GM18517 (cell line): ENCODE results near the gene ACE.

Experiments
- ATAC-seq: cut with Tn5 transposase; IDR thresholded peaks from one replicate; pipeline ENCODE4 v1.9.1; 2021; ENCODE audit warnings: mild to moderate bottlenecking, moderate library complexity; ENCODE audit not compliant: unreplicated experiment

The ACE gene

DNA sequence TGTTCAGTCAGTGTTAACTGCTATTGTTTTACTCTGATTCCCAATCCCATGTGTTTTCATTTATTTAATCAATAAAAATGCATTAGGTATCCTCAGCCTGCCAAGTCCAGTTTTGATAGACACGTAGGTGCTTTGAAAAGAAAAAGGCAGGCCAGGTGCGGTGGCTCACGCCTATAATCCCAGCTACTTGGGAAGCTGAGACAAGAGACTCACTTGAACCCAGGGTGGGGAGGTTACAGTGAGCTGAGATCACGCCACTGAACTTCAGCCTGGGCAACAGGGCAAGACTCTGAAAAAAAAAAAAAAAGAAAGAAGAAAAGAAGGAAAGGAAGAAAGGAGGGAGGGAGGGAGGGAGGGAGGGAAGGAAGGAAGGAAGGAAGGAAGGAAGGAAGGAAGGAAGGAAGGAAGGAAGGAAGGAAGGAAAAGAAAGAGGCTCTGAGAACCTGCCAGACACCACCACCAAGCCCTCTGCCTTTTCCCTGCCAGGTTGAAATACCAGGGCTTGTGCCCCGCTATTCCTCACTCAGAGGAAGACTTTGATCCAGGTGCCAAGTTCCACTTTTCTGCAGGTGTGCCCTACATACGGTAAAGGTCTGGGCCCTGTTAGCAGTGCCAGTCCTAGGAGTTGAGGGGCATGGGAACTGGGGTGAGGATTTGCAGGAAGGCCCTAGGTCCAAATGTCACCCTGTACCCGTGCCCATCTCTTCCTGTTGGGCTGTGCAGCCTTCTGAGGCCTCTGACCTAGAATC is 36.2 kb downstream of the ACE start:
- ATAC-seq = no peak

DNA sequence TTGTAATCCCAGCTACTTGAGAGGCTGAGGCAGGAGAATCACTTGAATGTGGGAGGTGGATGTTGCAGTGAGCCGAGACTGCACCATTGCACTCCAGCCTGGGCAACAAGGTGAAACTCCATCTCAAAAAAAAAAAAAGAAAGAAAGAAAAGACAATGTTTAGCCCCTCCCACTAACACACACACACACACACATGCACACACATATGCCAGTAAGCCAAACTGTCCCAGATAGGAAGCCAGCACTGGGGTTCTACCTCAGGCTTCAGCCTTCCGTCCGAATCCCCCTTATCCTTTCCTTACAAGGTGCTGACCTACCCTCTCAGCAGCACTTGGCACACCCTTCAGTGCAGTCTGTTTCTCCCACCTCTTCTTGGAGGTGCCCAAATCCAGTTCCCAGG is 37.6 kb downstream of the ACE start:
- ATAC-seq = no peak

DNA sequence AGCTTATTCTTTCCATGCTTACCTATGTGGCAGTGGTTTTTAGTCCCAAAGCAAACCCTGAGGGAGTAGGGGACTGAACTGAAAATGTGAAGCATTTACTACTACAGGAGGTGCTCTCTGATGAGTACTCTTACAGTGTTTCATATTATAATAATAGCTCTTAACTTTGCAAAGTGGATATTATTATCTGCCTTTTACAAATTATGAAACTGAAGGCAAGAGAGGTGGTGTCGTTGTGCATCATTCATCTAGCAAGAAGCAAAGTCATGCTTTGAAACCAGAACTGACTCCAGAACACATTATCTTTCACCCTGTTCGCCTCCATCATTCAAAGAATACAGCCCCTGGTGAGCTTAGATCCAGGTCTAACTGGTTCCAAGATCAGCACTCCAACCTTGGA is 38.1 kb downstream of the ACE start:
- no peak for ATAC-seq

- no peak for ATAC-seq
Measured at GRCh38 chr17:63515426-63515825, 38.6 kb downstream of the ACE start.

- no peak for ATAC-seq
Measured at GRCh38 chr17:63516910-63517824, 40.3 kb downstream of the ACE start.

GRCh38 chr17:63517825-63518534 is 41.1 kb downstream of the ACE start:
- ATAC-seq = no peak

DNA sequence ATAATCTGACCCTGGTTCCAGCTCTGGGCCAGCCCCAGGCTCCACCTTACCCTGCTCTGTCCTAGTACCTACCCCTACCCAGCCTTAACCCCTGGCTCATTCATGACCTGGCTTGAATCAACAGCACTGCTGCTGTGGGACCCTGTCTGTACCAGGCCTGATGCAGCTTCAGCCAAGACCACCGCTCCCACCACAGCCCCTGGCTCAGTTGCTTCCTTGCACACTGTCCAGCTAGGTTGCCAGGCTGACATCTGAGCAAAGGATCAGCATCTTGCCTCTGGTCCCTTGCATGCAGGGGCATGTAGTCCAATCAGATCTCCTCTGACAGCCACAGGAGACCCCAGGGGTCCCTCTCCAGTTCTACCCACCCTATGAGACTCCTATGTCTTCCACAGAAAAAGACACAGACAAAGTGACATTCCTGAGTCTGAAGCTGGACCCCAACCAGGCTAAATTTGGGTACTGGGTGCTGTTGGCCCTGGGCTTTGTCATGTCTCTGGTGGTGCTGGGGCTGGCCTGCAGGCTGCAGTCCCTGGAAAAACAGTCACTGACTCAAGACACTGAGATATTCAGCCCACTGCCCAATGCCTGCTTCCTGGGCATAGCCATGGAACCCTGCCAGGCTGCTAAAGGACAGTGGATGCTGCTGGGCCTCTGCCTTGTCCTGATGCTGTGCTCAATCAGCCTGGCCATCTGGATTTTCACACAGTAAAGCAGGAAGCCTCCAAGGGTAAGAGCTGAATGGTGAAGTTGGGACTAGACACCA is 42.4 kb downstream of the ACE start:
- no peak for ATAC-seq

DNA sequence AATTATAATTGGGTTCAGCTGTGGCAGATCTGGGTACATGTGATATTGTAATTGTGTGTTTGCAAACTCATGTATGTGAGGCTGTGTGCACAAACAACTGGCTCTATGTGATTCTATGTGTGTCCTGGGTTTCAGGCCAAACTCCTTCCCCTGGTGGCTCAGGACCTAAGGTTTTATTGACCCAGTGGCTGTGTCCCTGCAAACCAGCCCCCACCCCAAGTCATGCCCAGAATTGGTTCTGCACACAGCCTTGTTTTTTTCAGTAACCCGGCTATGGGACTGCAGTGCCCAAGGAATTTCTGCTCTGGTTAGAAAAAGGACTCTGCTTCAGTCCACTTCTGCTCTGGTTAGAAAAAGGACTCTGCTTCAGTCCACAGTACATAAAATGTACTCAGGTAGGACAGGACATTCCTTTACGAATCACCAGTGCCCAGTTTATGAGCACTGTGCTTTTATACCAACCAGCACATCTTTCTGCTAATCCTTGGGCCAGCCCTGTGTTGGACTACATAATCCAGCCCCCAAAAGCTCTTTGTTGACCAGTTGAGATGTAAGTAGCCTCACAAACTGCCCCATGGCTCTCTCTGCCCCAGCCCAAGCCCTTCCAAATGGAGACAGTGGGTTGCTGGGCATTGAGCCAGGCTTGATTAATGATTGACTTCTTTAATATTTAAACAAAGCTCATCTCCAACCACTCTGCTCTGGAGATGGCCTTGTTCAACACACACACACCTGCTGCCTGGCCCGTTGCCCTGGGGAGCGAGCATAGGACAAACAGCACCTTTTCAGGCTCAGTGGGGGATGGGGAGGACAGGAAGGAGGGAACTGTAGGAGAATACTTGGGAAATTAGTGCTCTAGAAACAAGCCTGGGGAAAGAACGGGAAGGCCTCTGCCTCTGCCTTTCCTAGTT is 43.4 kb downstream of the ACE start:
- no peak for ATAC-seq

DNA sequence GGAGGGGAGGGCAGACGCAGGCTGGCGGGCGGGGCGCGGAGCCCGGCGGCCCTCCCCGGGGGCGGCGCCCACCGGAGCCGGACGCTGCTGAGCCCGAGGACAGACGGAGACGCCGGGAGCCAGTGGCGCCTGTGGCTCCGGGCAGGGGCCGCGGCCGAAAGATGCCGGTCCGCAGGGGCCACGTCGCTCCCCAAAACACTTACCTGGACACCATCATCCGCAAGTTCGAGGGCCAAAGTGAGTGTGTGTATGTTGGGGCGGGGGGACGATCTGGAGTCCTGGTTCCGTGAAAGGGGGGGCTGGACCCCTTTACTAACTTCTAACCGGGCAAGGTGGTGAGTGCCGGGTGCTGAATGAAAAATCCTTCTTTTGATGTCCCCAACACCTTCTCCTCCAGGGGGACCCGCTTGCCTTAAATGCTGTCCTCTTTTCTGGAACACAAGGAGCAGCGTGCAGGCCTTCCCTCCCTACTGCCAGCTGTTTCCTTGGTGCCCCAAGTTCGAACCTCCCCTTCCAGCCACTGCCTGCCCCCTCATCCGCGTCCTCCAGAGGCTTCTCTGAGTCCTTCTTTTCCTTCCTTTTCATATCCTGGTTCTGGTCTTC is 46.5 kb downstream of the ACE start, which contains the start of gene KCNH6:
Gene KCNH6, plus strand, starts transcription at position 106 of the 603 bp plus-strand sequence. Its CDS starts 56 bp downstream, at position 162.
- no peak for ATAC-seq

- ATAC-seq = no peak
Measured at GRCh38 chr17:63524051-63524450, 47.2 kb downstream of the ACE start.

DNA sequence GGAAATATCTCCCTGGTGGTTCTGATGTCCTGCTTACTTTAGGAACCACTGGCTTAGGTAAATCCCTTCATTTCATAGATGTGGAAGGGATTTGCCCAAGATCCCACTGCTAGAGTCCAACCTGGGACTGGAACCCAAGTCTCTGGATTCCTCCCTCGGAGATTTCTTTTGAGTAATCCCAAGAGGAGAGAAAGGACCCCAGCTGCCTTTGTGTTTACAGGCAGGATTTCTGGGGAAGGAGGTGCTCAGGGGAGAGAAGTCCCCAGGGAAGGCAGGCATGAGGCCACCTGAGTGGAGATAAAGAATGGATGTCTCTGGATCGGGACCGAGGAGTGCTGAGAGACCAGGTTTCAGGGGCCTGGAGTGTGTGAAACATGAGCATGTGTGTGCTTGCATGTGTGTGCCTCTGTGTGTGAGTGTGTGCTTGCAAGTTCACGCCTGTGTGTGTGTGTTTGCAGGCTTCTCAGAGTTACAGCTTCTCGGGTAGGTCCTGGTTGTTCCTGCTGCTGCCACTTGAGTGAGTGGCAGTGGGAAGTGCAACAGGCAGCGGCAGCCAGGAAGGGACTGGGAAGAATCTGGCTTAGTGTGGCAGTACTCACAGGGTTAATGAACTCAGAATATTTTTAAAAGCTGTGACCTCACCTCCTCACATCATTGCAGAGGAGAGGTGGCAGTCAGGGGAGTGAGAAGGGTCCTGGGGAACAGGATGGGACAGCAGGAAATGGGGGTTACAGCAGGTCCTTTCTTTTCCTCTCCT is 48.5 kb downstream of the ACE start:
- ATAC-seq = no peak

DNA sequence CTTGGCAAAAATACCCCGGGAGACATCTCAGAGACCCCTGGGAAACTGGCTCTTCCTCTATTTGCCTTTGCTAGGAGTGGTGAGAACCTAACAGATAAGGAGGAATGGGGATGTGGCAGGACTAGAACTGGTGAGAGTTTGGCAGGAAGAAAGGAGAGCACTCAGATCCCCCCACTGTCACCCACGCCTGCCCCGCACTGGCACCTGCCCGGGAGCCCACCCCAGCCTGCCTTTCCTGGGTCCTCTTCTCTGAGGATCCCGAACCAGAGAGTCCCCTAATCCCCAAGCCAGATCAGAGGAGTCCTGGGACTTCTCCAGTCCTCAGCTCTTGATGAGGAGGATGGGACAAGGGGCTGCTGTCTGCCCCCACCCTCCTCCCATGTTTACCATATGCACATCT is 50.0 kb downstream of the ACE start:
- ATAC-seq = no peak

- ATAC-seq = no peak
Measured at GRCh38 chr17:63528183-63528582, 51.3 kb downstream of the ACE start.

DNA sequence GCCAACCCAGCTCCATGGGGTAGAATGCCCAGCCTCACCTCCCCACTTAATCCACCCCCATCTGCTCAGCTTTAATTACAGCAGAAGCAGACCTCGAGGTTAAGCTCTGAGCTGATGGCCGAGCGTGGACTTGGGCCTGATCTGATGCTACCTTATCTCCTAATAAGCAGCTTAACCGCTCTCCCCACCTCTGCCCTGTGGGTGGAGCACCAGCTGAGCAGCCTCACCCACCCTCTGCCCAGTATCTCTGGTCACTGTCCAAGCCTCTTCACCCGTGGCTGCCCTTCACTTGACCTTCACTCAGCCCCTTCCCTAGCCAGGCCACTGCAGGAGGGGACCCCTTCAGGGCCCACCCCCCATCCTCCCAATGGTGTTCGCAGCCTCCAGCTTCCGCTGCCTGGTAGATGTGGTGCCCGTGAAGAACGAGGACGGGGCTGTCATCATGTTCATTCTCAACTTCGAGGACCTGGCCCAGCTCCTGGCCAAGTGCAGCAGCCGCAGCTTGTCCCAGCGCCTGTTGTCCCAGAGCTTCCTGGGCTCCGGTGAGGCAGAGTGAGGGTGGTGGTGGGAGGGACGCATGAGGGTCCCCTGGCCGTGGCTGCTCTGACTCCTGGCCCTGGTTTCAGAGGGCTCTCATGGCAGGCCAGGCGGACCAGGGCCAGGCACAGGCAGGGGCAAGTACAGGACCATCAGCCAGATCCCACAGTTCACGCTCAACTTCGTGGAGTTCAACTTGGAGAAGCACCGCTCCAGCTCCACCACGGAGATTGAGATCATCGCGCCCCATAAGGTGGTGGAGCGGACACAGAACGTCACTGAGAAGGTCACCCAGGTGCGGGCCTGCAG is 53.1 kb downstream of the ACE start:
- ATAC-seq = no peak

DNA sequence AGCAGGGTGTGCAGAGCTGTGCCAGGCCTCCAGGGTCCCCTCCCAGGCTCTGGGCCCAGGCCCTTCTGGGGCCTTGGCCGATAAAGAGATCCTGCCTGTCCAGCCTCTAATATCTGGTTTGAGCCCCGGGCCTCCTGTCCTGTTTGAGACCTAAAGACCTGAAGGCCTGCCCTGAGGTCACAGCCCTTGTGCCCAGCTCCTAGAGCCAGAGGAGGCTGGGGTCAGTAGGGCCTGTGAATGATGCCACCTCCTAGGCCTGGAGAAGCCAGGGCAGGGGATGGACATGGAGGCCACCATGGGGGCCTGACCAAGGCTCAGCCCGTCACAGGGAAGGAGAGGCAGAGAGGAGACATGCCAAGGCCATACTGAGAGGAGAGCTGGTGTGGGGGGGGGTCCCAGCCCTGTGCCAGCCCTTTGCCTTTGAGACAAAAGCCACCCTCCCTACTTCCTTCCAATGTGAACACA is 53.7 kb downstream of the ACE start:
- no peak for ATAC-seq

GRCh38 chr17:63531022-63531965 is 54.4 kb downstream of the ACE start:
- ATAC-seq = no peak
